Measurements from ENCODE around the gene FAM229A. TPM values are rescaled to one million over a fixed set of nuclear protein-coding genes. Genes with fewer than 3 reads are reported as not detected.

Gene FAM229A
- total RNA-seq, 1 experiment from 2014 or later, result 9.4 TPM

DNA sequence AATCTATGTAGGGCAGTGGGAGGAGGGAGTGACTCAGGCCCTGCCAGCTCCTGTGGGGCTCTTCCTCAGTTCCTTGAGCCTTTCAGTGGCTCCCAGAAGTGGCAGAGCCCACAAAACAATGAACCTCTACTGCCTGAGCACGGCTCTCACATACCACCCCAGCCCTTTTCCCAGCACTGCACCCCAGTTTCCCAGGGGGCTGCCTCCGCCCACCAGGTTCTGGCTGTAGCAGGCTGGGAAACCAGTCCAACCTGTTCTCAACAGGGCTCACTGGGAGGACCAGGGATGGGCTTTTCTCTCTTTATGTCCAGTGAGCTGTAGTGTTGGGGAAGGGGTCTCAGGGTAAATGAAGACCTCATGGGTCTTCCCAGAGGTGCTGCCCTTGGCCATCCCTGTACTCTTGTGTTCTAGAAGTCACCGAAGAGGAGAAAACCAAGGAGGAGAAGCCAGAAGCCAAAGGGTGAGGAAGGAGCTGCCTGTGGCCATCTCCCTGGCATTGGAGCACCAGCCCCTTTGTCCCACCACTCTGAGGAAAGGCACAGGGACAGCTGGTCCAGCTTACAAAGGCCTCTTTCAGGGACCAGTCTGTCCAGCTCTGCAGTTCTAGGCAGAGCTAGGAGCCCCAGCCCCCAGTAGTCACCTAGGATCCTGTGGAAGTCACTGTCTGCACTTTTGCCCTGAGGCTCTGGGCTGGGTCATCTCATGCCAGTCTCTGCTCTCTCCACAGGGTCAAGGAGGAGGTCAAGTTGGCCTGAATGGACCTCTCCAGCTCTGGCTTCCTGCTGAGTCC, 29.8 kb downstream of the FAM229A start (continued):
- TF ChIP-seq, protein P1, sequence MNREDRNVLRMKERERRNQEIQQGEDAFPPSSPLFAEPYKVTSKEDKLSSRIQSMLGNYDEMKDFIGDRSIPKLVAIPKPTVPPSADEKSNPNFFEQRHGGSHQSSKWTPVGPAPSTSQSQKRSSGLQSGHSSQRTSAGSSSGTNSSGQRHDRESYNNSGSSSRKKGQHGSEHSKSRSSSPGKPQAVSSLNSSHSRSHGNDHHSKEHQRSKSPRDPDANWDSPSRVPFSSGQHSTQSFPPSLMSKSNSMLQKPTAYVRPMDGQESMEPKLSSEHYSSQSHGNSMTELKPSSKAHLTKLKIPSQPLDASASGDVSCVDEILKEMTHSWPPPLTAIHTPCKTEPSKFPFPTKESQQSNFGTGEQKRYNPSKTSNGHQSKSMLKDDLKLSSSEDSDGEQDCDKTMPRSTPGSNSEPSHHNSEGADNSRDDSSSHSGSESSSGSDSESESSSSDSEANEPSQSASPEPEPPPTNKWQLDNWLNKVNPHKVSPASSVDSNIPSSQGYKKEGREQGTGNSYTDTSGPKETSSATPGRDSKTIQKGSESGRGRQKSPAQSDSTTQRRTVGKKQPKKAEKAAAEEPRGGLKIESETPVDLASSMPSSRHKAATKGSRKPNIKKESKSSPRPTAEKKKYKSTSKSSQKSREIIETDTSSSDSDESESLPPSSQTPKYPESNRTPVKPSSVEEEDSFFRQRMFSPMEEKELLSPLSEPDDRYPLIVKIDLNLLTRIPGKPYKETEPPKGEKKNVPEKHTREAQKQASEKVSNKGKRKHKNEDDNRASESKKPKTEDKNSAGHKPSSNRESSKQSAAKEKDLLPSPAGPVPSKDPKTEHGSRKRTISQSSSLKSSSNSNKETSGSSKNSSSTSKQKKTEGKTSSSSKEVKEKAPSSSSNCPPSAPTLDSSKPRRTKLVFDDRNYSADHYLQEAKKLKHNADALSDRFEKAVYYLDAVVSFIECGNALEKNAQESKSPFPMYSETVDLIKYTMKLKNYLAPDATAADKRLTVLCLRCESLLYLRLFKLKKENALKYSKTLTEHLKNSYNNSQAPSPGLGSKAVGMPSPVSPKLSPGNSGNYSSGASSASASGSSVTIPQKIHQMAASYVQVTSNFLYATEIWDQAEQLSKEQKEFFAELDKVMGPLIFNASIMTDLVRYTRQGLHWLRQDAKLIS (CRISPR knock-in tag; IDR thresholded peaks at IDR 0.05; ENCODE audit: borderline replicate concordance), result no peak
- TF ChIP-seq ZNF317 (CRISPR knock-in tag; IDR thresholded peaks at IDR 0.05; ENCODE audit: borderline replicate concordance, low read depth), result no peak
- TF ChIP-seq HMGA2 (CRISPR knock-in tag; IDR thresholded peaks at IDR 0.05), result no peak
- no peak for TF ChIP-seq NR3C1 (CRISPR knock-in tag; conservative IDR thresholded peaks at IDR 0.05; ENCODE audit: low read depth)
- TF ChIP-seq, protein P2, sequence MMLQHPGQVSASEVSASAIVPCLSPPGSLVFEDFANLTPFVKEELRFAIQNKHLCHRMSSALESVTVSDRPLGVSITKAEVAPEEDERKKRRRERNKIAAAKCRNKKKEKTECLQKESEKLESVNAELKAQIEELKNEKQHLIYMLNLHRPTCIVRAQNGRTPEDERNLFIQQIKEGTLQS (CRISPR knock-in tag; conservative IDR thresholded peaks at IDR 0.05), result no peak
- TF ChIP-seq NR1H2 (CRISPR knock-in tag; IDR thresholded peaks at IDR 0.05), result no peak
- peak; percentile 36; the same call in 1 of the 2 replicates for TF ChIP-seq ZNF263 (CRISPR knock-in tag; IDR thresholded peaks at IDR 0.05; ENCODE audit: low read depth)
- TF ChIP-seq, protein P3, sequence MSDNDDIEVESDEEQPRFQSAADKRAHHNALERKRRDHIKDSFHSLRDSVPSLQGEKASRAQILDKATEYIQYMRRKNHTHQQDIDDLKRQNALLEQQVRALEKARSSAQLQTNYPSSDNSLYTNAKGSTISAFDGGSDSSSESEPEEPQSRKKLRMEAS (CRISPR knock-in tag; IDR thresholded peaks at IDR 0.05), result no peak
- TF ChIP-seq TCF7 (CRISPR knock-in tag; IDR thresholded peaks at IDR 0.05; ENCODE audit: low read depth), result no peak
- TF ChIP-seq, protein P4, sequence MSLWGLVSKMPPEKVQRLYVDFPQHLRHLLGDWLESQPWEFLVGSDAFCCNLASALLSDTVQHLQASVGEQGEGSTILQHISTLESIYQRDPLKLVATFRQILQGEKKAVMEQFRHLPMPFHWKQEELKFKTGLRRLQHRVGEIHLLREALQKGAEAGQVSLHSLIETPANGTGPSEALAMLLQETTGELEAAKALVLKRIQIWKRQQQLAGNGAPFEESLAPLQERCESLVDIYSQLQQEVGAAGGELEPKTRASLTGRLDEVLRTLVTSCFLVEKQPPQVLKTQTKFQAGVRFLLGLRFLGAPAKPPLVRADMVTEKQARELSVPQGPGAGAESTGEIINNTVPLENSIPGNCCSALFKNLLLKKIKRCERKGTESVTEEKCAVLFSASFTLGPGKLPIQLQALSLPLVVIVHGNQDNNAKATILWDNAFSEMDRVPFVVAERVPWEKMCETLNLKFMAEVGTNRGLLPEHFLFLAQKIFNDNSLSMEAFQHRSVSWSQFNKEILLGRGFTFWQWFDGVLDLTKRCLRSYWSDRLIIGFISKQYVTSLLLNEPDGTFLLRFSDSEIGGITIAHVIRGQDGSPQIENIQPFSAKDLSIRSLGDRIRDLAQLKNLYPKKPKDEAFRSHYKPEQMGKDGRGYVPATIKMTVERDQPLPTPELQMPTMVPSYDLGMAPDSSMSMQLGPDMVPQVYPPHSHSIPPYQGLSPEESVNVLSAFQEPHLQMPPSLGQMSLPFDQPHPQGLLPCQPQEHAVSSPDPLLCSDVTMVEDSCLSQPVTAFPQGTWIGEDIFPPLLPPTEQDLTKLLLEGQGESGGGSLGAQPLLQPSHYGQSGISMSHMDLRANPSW (CRISPR knock-in tag; conservative IDR thresholded peaks at IDR 0.05; ENCODE audit: low read depth), result no peak
- TF ChIP-seq MYBL2 (CRISPR knock-in tag; IDR thresholded peaks at IDR 0.05), result no peak
- TF ChIP-seq, protein P5, sequence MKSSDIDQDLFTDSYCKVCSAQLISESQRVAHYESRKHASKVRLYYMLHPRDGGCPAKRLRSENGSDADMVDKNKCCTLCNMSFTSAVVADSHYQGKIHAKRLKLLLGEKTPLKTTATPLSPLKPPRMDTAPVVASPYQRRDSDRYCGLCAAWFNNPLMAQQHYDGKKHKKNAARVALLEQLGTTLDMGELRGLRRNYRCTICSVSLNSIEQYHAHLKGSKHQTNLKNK (CRISPR knock-in tag; IDR thresholded peaks at IDR 0.05), result no peak
- TF ChIP-seq, protein P6, sequence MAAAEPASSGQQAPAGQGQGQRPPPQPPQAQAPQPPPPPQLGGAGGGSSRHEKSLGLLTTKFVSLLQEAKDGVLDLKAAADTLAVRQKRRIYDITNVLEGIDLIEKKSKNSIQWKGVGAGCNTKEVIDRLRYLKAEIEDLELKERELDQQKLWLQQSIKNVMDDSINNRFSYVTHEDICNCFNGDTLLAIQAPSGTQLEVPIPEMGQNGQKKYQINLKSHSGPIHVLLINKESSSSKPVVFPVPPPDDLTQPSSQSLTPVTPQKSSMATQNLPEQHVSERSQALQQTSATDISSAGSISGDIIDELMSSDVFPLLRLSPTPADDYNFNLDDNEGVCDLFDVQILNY (CRISPR knock-in tag; IDR thresholded peaks at IDR 0.05), result no peak
- TF ChIP-seq, protein P7, sequence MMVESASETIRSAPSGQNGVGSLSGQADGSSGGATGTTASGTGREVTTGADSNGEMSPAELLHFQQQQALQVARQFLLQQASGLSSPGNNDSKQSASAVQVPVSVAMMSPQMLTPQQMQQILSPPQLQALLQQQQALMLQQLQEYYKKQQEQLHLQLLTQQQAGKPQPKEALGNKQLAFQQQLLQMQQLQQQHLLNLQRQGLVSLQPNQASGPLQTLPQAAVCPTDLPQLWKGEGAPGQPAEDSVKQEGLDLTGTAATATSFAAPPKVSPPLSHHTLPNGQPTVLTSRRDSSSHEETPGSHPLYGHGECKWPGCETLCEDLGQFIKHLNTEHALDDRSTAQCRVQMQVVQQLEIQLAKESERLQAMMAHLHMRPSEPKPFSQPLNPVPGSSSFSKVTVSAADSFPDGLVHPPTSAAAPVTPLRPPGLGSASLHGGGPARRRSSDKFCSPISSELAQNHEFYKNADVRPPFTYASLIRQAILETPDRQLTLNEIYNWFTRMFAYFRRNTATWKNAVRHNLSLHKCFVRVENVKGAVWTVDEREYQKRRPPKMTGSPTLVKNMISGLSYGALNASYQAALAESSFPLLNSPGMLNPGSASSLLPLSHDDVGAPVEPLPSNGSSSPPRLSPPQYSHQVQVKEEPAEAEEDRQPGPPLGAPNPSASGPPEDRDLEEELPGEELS (CRISPR knock-in tag; IDR thresholded peaks at IDR 0.05), result no peak
- TF ChIP-seq GTF2I (CRISPR knock-in tag; conservative IDR thresholded peaks at IDR 0.05), result no peak
- TF ChIP-seq, protein P8, sequence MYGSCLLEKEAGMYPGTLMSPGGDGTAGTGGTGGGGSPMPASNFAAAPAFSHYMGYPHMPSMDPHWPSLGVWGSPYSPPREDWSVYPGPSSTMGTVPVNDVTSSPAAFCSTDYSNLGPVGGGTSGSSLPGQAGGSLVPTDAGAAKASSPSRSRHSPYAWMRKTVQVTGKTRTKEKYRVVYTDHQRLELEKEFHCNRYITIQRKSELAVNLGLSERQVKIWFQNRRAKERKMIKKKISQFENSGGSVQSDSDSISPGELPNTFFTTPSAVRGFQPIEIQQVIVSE (CRISPR knock-in tag; IDR thresholded peaks at IDR 0.05; ENCODE audit: borderline replicate concordance), result no peak
- TF ChIP-seq, protein P9, sequence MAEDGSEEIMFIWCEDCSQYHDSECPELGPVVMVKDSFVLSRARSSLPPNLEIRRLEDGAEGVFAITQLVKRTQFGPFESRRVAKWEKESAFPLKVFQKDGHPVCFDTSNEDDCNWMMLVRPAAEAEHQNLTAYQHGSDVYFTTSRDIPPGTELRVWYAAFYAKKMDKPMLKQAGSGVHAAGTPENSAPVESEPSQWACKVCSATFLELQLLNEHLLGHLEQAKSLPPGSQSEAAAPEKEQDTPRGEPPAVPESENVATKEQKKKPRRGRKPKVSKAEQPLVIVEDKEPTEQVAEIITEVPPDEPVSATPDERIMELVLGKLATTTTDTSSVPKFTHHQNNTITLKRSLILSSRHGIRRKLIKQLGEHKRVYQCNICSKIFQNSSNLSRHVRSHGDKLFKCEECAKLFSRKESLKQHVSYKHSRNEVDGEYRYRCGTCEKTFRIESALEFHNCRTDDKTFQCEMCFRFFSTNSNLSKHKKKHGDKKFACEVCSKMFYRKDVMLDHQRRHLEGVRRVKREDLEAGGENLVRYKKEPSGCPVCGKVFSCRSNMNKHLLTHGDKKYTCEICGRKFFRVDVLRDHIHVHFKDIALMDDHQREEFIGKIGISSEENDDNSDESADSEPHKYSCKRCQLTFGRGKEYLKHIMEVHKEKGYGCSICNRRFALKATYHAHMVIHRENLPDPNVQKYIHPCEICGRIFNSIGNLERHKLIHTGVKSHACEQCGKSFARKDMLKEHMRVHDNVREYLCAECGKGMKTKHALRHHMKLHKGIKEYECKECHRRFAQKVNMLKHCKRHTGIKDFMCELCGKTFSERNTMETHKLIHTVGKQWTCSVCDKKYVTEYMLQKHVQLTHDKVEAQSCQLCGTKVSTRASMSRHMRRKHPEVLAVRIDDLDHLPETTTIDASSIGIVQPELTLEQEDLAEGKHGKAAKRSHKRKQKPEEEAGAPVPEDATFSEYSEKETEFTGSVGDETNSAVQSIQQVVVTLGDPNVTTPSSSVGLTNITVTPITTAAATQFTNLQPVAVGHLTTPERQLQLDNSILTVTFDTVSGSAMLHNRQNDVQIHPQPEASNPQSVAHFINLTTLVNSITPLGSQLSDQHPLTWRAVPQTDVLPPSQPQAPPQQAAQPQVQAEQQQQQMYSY (CRISPR knock-in tag; IDR thresholded peaks at IDR 0.05), result no peak
- no peak for TF ChIP-seq GRHL2 (CRISPR knock-in tag; IDR thresholded peaks at IDR 0.05; ENCODE audit: insufficient replicate concordance, severe bottlenecking)
- TF ChIP-seq, protein P10, sequence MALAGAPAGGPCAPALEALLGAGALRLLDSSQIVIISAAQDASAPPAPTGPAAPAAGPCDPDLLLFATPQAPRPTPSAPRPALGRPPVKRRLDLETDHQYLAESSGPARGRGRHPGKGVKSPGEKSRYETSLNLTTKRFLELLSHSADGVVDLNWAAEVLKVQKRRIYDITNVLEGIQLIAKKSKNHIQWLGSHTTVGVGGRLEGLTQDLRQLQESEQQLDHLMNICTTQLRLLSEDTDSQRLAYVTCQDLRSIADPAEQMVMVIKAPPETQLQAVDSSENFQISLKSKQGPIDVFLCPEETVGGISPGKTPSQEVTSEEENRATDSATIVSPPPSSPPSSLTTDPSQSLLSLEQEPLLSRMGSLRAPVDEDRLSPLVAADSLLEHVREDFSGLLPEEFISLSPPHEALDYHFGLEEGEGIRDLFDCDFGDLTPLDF (CRISPR knock-in tag; IDR thresholded peaks at IDR 0.05), result no peak
